Keratinocyte (primary cell): ENCODE data around the gene RFX3. TPM values are rescaled to one million over a fixed set of nuclear protein-coding genes. Genes with fewer than 3 reads are reported as not detected.

Experiments used
- DNase-seq: peaks from one replicate; pipeline ENCODE4 v3.0.0-alpha.2; 2011; ENCODE audit warnings: low read depth, missing footprints, low spot score
- FAIRE-seq: peaks from 2 replicates; lab custom pipeline; 2011; peaks lifted over from hg19 to GRCh38; lab: Jason Lieb, UNC
- H2AFZ ChIP-seq: 2 replicates; pipeline ENCODE4 v1.6.0; 2012; ENCODE audit warnings: low read length, control low read depth, inconsistent platforms; ENCODE audit not compliant: control insufficient read depth
- H3K27ac ChIP-seq: 2 replicates; pipeline ENCODE4 v1.5.1; 2011; ENCODE audit warnings: low read length; ENCODE audit not compliant: control insufficient read depth, insufficient read depth
- H3K27me3 ChIP-seq: 3 replicates; pipeline ENCODE4 v1.6.0; 2011; ENCODE audit warnings: low read length; ENCODE audit not compliant: control insufficient read depth, insufficient read depth; ENCODE audit errors: extremely low read depth
- H3K36me3 ChIP-seq, 2 experiments: 2 replicates in 1 of 2; 3 replicates in 1 of 2; pipeline ENCODE4 v1.5.1; 2011; ENCODE audit warnings: low read length in 2 of 2, mild to moderate bottlenecking in 1 of 2; ENCODE audit not compliant: control insufficient read depth in 2 of 2, insufficient read depth in 2 of 2; ENCODE audit errors: extremely low read depth in 1 of 2
- H3K4me1 ChIP-seq: 3 replicates; pipeline ENCODE4 v1.5.1; 2011; ENCODE audit warnings: low read length; ENCODE audit not compliant: control insufficient read depth, insufficient read depth; ENCODE audit errors: extremely low read depth
- H3K4me2 ChIP-seq: 3 replicates; pipeline ENCODE4 v1.6.0; 2011; ENCODE audit warnings: low read depth, low read length; ENCODE audit not compliant: control insufficient read depth, insufficient read depth; ENCODE audit errors: extremely low read depth
- H3K4me3 ChIP-seq, 3 experiments: fragments of 200-600 bp in 1 of 3; sonication (generic) in 1 of 3; 2 replicates in 2 of 3; 3 replicates in 1 of 3; pipeline ENCODE4 v1.5.1; 2011 to 2016; ENCODE audit warnings: low read length in 3 of 3, mild to moderate bottlenecking in 3 of 3, control low read depth in 2 of 3, inconsistent platforms in 1 of 3, low read depth in 1 of 3, mixed read lengths in 1 of 3, mixed run types in 1 of 3, moderate library complexity in 1 of 3; ENCODE audit not compliant: control insufficient read depth in 2 of 3, insufficient read depth in 2 of 3; ENCODE audit errors: extremely low read depth in 1 of 3
- H3K79me2 ChIP-seq: 2 replicates; pipeline ENCODE4 v1.6.0; 2012; ENCODE audit warnings: low read length; ENCODE audit not compliant: control insufficient read depth, insufficient read depth
- H3K9ac ChIP-seq: 3 replicates; pipeline ENCODE4 v1.6.0; 2011; ENCODE audit warnings: low read length; ENCODE audit not compliant: control insufficient read depth, insufficient read depth; ENCODE audit errors: extremely low read depth
- H3K9me1 ChIP-seq: 3 replicates; pipeline ENCODE4 v1.6.0; 2011; ENCODE audit warnings: low read length; ENCODE audit not compliant: control insufficient read depth, insufficient read depth; ENCODE audit errors: extremely low read depth
- H3K9me3 ChIP-seq: 2 replicates; pipeline ENCODE4 v1.5.1; 2012; ENCODE audit warnings: low read depth, low read length; ENCODE audit not compliant: control insufficient read depth
- H4K20me1 ChIP-seq: 3 replicates; pipeline ENCODE4 v1.6.0; 2011; ENCODE audit warnings: low read length; ENCODE audit not compliant: control insufficient read depth, insufficient read depth; ENCODE audit errors: extremely low read depth
- CTCF ChIP-seq, 3 experiments: IDR thresholded peaks in 1 of 3; conservative IDR thresholded peaks in 1 of 3; optimal IDR thresholded peaks in 1 of 3; 2 replicates in 2 of 3; 3 replicates in 1 of 3; pipeline versions ENCODE3 to v1.5.1; 2011; ENCODE audit warnings: low read length in 3 of 3, mild to moderate bottlenecking in 3 of 3, moderate library complexity in 2 of 3, control low read depth in 1 of 3, inconsistent platforms in 1 of 3; ENCODE audit not compliant: insufficient read depth in 2 of 3; ENCODE audit errors: extremely low read depth in 1 of 3
- EZH2 ChIP-seq: IDR thresholded peaks from one replicate; pipeline ENCODE4 v1.6.1; 2012; ENCODE audit warnings: inconsistent platforms, mild to moderate bottlenecking, low read length, moderate library complexity
- dilution Hi-C: fragments of 300-500 bp; cut with MboI; formaldehyde crosslinking; loops from one replicate; pipeline ENCODE4 v1.7.0; 2020; ENCODE audit warnings: low sequenced_read_pairs; ENCODE audit not compliant: extremely low pct_ligation_motif_present
- polyA plus RNA-seq, 5 experiments: library from polyadenylated mRNA; depleted of rRNA in 3 of 5; stranded (reverse) in 3 of 5; stranded (forward) in 1 of 5; unstranded in 1 of 5; fragments of >200 nt; gene quantifications; 1 replicate in 1 of 5; 2 replicates in 3 of 5; 3 replicates in 1 of 5; pipeline versions ENCODE4 v1.2.1 to v1.2.3, GENCODE V29; 2011 to 2012; ENCODE audit warnings: missing spikeins in 2 of 5, low read depth in 1 of 5, low replicate concordance in 1 of 5

RFX3 gene
- polyA plus RNA-seq, 1 donor (not counting 4 experiments of a cell fraction or from before 2014, with no cell fraction given): 1.8 TPM

DNA sequence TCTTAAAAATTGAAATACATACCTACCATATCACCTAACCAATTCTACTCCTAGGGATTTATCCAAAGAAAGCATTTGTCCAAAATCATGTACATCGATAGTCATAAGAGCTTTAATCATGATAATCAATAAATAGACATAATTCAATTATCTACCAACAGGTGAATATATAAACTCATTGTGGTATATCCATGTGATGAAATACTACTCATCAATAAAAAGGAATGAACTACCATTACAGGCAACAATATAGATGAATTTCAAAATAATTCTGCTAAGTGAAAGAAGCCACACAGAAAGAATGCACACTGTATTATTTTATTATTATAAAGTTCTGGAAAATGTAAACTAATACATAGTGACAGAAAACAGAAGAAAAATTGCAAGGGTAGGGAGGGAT, 81.8 kb downstream of the RFX3 start:
- TF ChIP-seq CTCF (optimal IDR thresholded peaks at IDR 0.05 in 1 of 3, IDR thresholded peaks at IDR 0.05 in 1 of 3, conservative IDR thresholded peaks at IDR 0.05 in 1 of 3; ENCODE audit: extremely low read depth in 1 of 3, insufficient read depth in 2 of 3, low read length in 3 of 3) (no peak), EZH2 (no peak)
- dilution Hi-C loops: loop anchor here (25.0 kb wide), 1 partner anchor 207 kb away; no protein-coding TSS in a partner anchor
- H3K79me2 ChIP-seq: no peaks in the 10 kb centered on the region
- no peak overlapping the region for H3K9ac ChIP-seq
- H3K36me3 ChIP-seq: no peaks in the 10 kb centered on the region
- H3K9me3 ChIP-seq: no peaks in the 10 kb centered on the region
- no peak overlapping the region for H2AFZ ChIP-seq
- no peak for FAIRE-seq
- H3K4me2 ChIP-seq: no peak overlapping the region
- H3K9me1 ChIP-seq: no peaks in the 10 kb centered on the region
- no peaks in the 10 kb centered on the region for H3K27me3 ChIP-seq
- H4K20me1 ChIP-seq: no peaks in the 10 kb centered on the region
- no peak overlapping the region for H3K27ac ChIP-seq
- DNase-seq: no peak
- no peak overlapping the region for H3K4me3 ChIP-seq
- no peaks in the 10 kb centered on the region for H3K4me1 ChIP-seq

DNA sequence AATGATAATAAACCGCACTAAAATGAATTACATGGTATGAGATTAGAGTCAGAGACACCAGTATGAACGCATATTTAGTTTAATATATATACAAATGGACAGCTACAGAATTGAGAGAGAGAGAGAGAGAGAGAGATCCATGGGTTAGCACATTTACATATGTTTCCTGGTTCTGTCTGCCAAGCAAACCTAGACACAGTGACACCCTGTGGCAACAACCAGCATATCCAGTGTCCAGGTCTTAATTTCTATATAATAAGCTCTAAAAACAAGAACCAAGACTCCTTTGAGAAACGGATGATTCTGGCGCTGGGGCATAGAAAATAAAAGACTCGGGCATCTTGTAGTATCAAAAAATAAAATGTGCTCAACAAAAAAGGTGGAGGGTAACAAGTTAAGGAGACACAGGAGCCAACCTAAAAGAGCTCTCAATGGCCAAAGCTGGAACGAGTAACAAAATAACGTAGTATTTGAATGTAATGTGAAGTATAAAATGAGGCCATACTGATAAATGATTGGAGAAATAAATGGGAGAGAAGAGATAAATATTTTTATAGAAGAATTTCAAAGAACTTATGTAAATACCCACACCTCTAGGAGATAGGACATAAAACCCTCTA, 84.5 kb downstream of the RFX3 start:
- Histone ChIP-seq H3K9ac (no peak overlapping the region), H3K4me1 (no peaks in the 10 kb centered on the region), H3K36me3 (no peaks in the 10 kb centered on the region), H3K9me1 (no peaks in the 10 kb centered on the region), H3K27me3 (no peaks in the 10 kb centered on the region), H3K9me3 (no peaks in the 10 kb centered on the region), H2AFZ (no peak overlapping the region), H4K20me1 (no peaks in the 10 kb centered on the region), H3K79me2 (no peaks in the 10 kb centered on the region), H3K4me2 (no peak overlapping the region), H3K4me3 (no peak overlapping the region), H3K27ac (no peak overlapping the region)
- no peak for DNase-seq
- dilution Hi-C loops: loop anchor here (25.0 kb wide), 1 partner anchor 204 kb away; no protein-coding TSS in a partner anchor
- no peak for FAIRE-seq
- TF ChIP-seq CTCF (optimal IDR thresholded peaks at IDR 0.05 in 1 of 3, IDR thresholded peaks at IDR 0.05 in 1 of 3, conservative IDR thresholded peaks at IDR 0.05 in 1 of 3; ENCODE audit: extremely low read depth in 1 of 3, insufficient read depth in 2 of 3, low read length in 3 of 3) (peak; percentile 50 to 70 (median 64)), EZH2 (no peak)
